Measurements from ENCODE around the gene CSPG4.
"Not testable (repeated sequence)": the region's sequence is repeated elsewhere in the genome, so short reads cannot be mapped to it uniquely, and the experiment has no call there.

GRCh38 chr15:75747121-75747520 lies 34.5 kb upstream of the CSPG4 start:
- not testable (repeated sequence) for TF ChIP-seq POLR2A (IDR thresholded peaks at IDR 0.05; ENCODE audit: low read length); GATA1 (IDR thresholded peaks at IDR 0.05; ENCODE audit: low read depth, low read length)

All from erythroblast (primary cell).